Osteoblast (primary cell): ENCODE data around the gene PLCG2. TPM values are rescaled to one million over a fixed set of nuclear protein-coding genes. Genes with fewer than 3 reads are reported as not detected.

Source experiments
- DNase-seq: peaks from one replicate; pipeline ENCODE4 v3.0.0; 2011; ENCODE audit warnings: low spot score, mixed read lengths; ENCODE audit not compliant: insufficient read length; ENCODE audit errors: missing footprints
- H2AFZ ChIP-seq: 2 replicates; pipeline ENCODE4 v1.6.0; 2011; ENCODE audit warnings: mild to moderate bottlenecking, low read length
- H3K27ac ChIP-seq: 2 replicates; pipeline ENCODE4 v1.5.1; 2011; ENCODE audit warnings: mild to moderate bottlenecking, low read depth, low read length, moderate library complexity
- H3K27me3 ChIP-seq: 2 replicates; pipeline ENCODE4 v1.6.0; 2012; ENCODE audit warnings: mild to moderate bottlenecking, control low read depth, inconsistent platforms, low read length, moderate library complexity; ENCODE audit not compliant: insufficient read depth
- H3K36me3 ChIP-seq: 2 replicates; pipeline ENCODE4 v1.5.1; 2011; ENCODE audit warnings: mild to moderate bottlenecking, low read length, control low read depth, moderate library complexity; ENCODE audit not compliant: insufficient read depth
- H3K4me1 ChIP-seq: 2 replicates; pipeline ENCODE4 v1.5.1; 2011; ENCODE audit warnings: mild to moderate bottlenecking, low read length, control low read depth, moderate library complexity; ENCODE audit not compliant: insufficient read depth
- H3K4me2 ChIP-seq: 2 replicates; pipeline ENCODE4 v1.6.0; 2011; ENCODE audit warnings: mild to moderate bottlenecking, low read length; ENCODE audit not compliant: insufficient read depth
- H3K4me3 ChIP-seq: fragments of 200-600 bp; sonication (generic); 3 replicates; pipeline ENCODE4 v1.5.1; 2012; ENCODE audit warnings: mild to moderate bottlenecking, low read length, inconsistent platforms; ENCODE audit not compliant: insufficient read depth
- H3K79me2 ChIP-seq: 2 replicates; pipeline ENCODE4 v1.6.0; 2012; ENCODE audit warnings: mild to moderate bottlenecking, low read length, control low read depth, inconsistent platforms; ENCODE audit not compliant: insufficient read depth
- H3K9me3 ChIP-seq: 2 replicates; pipeline ENCODE4 v1.5.1; 2011; ENCODE audit warnings: low read depth, low read length, control low read depth
- H4K20me1 ChIP-seq: 2 replicates; pipeline ENCODE4 v1.6.0; 2012; ENCODE audit warnings: mild to moderate bottlenecking, low read length, control low read depth; ENCODE audit not compliant: insufficient read depth
- total RNA-seq: library from RNA; depleted of rRNA; stranded (reverse); fragments of >200 nt; gene quantifications from 2 replicates; pipeline ENCODE4 v1.2.3, GENCODE V29; 2012
- TF ChIP-seq, protein P1 (sequence below): IDR thresholded peaks from 2 replicates; pipeline ENCODE4 v1.5.1; 2011; ENCODE audit warnings: mild to moderate bottlenecking, low read depth, low read length, moderate library complexity; ENCODE audit errors: extremely low read depth

PLCG2 gene
- total RNA-seq, 1 donor: 1.1 TPM

DNA sequence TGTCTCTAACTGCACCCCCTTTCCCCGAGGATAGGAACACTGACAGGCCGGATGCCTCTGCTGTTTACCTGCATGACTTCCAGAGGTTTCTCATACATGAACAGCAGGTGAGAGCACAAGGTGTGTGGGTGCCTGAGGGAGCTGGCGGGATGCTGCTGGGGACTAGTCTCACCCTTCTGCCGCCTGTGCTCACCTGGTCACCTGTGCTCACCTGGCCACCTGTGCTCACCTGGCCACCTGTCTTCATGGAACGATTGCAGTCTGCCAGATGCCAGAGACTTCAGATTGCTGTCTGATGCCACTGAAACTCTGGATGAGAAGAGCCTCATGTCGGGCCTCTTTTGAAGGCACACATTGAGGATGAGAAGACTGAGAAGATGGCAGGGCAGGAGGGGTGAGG is 104.1 kb downstream of the PLCG2 start:
- Histone ChIP-seq H3K9me3 (no peaks in the 10 kb centered on the region), H3K4me2 (no peak overlapping the region), H4K20me1 (no peaks in the 10 kb centered on the region), H3K27ac (no peak overlapping the region), H2AFZ (no peak overlapping the region), H3K4me3 (no peak overlapping the region), H3K27me3 (peaks cover 3% of the 10 kb centered on the region), H3K36me3 (no peaks in the 10 kb centered on the region), H3K79me2 (no peaks in the 10 kb centered on the region), H3K4me1 (no peaks in the 10 kb centered on the region)
- DNase-seq: no peak
- TF ChIP-seq, protein P1, sequence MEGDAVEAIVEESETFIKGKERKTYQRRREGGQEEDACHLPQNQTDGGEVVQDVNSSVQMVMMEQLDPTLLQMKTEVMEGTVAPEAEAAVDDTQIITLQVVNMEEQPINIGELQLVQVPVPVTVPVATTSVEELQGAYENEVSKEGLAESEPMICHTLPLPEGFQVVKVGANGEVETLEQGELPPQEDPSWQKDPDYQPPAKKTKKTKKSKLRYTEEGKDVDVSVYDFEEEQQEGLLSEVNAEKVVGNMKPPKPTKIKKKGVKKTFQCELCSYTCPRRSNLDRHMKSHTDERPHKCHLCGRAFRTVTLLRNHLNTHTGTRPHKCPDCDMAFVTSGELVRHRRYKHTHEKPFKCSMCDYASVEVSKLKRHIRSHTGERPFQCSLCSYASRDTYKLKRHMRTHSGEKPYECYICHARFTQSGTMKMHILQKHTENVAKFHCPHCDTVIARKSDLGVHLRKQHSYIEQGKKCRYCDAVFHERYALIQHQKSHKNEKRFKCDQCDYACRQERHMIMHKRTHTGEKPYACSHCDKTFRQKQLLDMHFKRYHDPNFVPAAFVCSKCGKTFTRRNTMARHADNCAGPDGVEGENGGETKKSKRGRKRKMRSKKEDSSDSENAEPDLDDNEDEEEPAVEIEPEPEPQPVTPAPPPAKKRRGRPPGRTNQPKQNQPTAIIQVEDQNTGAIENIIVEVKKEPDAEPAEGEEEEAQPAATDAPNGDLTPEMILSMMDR: no peak

DNA sequence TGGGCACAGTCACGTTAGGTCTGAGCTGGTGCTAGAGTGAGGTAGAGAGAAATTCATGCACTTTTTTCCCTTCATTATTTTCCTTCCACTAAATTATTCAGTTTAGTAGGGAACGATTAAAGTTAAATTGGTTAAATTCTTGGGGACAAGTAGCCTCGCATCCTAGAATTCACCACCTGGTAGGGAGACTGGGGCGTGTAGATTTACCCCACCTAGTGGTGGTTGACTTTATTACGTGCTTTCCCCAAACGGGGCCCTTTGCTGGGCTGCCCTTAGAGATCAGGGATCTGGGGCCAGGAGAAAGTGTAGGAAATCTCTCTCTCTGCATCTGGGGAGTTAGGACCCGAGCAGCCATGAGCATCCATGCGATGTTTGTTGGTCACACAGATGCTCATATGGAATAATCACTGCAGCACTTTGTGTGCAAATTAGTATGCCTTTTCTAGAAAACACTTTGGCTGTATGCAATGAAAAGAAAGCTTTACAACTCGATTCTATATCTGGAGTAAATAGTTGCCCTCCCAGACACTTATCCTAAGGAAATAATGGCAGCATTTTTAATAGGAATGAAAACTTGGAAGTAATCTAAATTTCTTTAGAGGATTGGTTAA is 107.0 kb downstream of the PLCG2 start:
- no peak overlapping the region for H3K4me3 ChIP-seq
- no peak overlapping the region for H3K27ac ChIP-seq
- H4K20me1 ChIP-seq: no peaks in the 10 kb centered on the region
- no peak for DNase-seq
- H3K9me3 ChIP-seq: no peaks in the 10 kb centered on the region
- peaks cover 8% of the 10 kb centered on the region for H3K27me3 ChIP-seq
- H3K36me3 ChIP-seq: no peaks in the 10 kb centered on the region
- H3K79me2 ChIP-seq: no peaks in the 10 kb centered on the region
- no peaks in the 10 kb centered on the region for H3K4me1 ChIP-seq
- TF ChIP-seq, protein P1: peak; percentile 77
- H3K4me2 ChIP-seq: no peak overlapping the region
- no peak overlapping the region for H2AFZ ChIP-seq

DNA sequence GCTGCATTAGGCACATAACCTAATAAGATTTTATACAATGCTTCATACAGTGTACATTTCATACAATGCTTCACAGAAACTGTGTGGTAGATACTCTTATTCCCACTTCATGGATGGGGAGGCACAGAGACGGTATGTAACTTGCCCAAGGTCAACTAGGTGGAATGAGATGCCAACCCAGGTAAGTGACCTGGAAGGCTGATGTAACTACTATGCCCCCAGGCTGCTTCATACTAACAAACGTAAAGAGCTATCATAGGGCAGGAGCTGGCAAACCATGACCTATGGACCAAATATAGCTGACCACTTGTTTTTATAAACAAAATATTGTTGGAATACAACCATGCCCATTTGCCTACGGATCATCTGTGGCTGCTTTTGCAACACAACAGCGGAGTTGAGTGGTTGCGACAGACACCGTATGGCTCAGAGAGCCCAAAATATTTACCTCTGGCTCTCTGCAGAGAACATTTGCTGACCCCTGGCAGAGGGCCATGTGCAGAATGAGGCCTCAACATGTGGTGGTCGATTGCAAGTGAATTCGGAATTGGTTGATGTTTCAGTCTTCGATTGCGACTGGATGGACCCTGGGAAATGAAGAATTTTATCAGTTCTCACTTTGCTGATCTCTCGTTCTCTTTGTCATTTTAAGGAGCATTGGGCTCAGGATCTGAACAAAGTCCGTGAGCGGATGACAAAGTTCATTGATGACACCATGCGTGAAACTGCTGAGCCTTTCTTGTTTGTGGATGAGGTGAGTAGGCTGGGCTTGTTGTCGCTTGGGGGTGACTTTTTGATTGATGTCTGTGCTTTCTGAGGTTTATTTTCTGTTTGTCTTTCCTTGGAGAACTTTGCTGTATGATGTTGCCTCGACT is 109.7 kb downstream of the PLCG2 start:
- no peak overlapping the region for H3K4me3 ChIP-seq
- peaks cover 8% of the 10 kb centered on the region for H3K27me3 ChIP-seq
- H3K4me2 ChIP-seq: no peak overlapping the region
- H3K36me3 ChIP-seq: no peaks in the 10 kb centered on the region
- no peaks in the 10 kb centered on the region for H3K4me1 ChIP-seq
- no peaks in the 10 kb centered on the region for H3K79me2 ChIP-seq
- no peak overlapping the region for H2AFZ ChIP-seq
- H3K9me3 ChIP-seq: no peaks in the 10 kb centered on the region
- DNase-seq: no peak
- TF ChIP-seq, protein P1: no peak
- H3K27ac ChIP-seq: no peak overlapping the region
- H4K20me1 ChIP-seq: no peaks in the 10 kb centered on the region

DNA sequence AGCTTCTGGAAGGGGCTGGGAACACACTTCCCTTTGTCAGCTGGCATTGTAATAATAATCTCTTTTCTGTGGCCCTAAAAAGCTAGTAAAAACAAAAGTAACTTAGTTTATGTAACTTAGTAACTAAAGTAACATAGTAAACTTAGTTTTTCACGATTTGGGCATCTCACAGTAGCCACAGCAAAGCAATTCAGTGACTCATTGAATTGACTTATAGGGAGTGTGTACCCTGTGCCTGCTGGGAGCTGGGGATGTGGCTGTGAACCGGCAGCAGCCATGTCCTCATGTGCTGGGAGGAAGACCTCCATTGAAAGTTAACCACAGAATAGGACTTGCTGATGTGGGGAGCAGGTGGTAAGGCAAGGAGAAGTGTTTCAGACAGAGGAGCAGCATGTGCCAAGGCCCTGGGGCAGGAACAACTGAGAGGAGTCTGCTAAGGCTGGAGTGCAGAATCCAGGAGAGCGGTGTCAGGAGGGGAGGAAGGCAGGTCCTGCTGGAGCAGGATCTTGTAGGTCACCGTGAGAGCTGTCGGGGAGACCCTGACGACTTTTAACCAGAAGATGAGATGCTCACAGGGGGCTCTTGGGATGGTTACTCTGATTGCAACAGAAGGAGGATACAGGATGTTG is 112.8 kb downstream of the PLCG2 start:
- Histone ChIP-seq H3K4me3 (no peak overlapping the region), H3K27ac (no peak overlapping the region), H3K4me2 (no peak overlapping the region), H2AFZ (no peak overlapping the region), H3K27me3 (peaks cover 5% of the 10 kb centered on the region), H3K4me1 (no peaks in the 10 kb centered on the region), H3K79me2 (no peaks in the 10 kb centered on the region), H3K9me3 (no peaks in the 10 kb centered on the region), H4K20me1 (no peaks in the 10 kb centered on the region), H3K36me3 (no peaks in the 10 kb centered on the region)
- no peak for DNase-seq
- TF ChIP-seq, protein P1: no peak
